SU-DHL-6 (cell line): Measurements from ENCODE around the gene HAPLN3.

Experiments
- H2AFZ ChIP-seq: fragments of 200-600 bp; sonication (generic); 2 replicates; pipeline ENCODE4 v1.6.1; 2014; ENCODE audit warnings: low read depth, mild to moderate bottlenecking, moderate library complexity, mixed read lengths, antibody characterized with exemption, low read length; ENCODE audit not compliant: severe bottlenecking
- H3F3A ChIP-seq: fragments of 200-600 bp; shearing (Covaris generic); 2 replicates; pipeline ENCODE4 v1.6.0; 2016; ENCODE audit warnings: antibody characterized with exemption, mild to moderate bottlenecking; ENCODE audit not compliant: insufficient read depth
- H3K27ac ChIP-seq: fragments of 200-600 bp; sonication (generic); 2 replicates; pipeline ENCODE4 v1.5.1; 2016; ENCODE audit warnings: low read depth, mild to moderate bottlenecking, low read length, moderate library complexity, mixed read lengths
- H3K27me3 ChIP-seq: fragments of 200-600 bp; sonication (generic), shearing (Covaris generic); 2 replicates; pipeline ENCODE4 v1.6.0; 2014; ENCODE audit warnings: mild to moderate bottlenecking, low read length
- H3K36me3 ChIP-seq: fragments of 200-600 bp; sonication (generic); 2 replicates; pipeline ENCODE4 v1.6.1; 2014; ENCODE audit warnings: mild to moderate bottlenecking, low read length, mixed read lengths
- H3K4me2 ChIP-seq: fragments of 300-600, 200-600 bp; shearing (Covaris generic), sonication (generic); 2 replicates; pipeline ENCODE4 v1.6.0; 2014; ENCODE audit warnings: low read length, low read depth, mild to moderate bottlenecking; ENCODE audit not compliant: poor library complexity, severe bottlenecking
- H3K4me3 ChIP-seq: fragments of 200-600 bp; sonication (generic); 2 replicates; pipeline ENCODE4 v1.5.1; 2014; ENCODE audit warnings: antibody characterized with exemption, low read length, mild to moderate bottlenecking, mixed read lengths; ENCODE audit not compliant: insufficient read depth, poor library complexity, severe bottlenecking
- H3K79me2 ChIP-seq: fragments of 200-600 bp; sonication (generic); 2 replicates; pipeline ENCODE4 v1.6.1; 2014; ENCODE audit warnings: mild to moderate bottlenecking, low read length, moderate library complexity; ENCODE audit not compliant: insufficient read depth
- H3K9ac ChIP-seq: fragments of 200-600 bp; sonication (generic); 2 replicates; pipeline ENCODE4 v1.7.0; 2014; ENCODE audit warnings: mild to moderate bottlenecking, low read length
- H3K9me2 ChIP-seq: fragments of 200-600 bp; sonication (generic); replicated peaks from 2 replicates; pipeline ENCODE4 v1.6.1; 2014; ENCODE audit warnings: low read length; ENCODE audit not compliant: insufficient read depth
- H3K9me3 ChIP-seq: fragments of 200-600 bp; sonication (generic); 2 replicates; pipeline ENCODE4 v1.6.1; 2014; ENCODE audit warnings: low read length, mixed read lengths; ENCODE audit not compliant: insufficient read depth
- H4K20me1 ChIP-seq: fragments of 200-600 bp; sonication (generic); 2 replicates; pipeline ENCODE4 v1.6.1; 2014; ENCODE audit warnings: low read depth, mild to moderate bottlenecking, antibody characterized with exemption, low read length, moderate library complexity, mixed read lengths
- EZH2phosphoT487 ChIP-seq: fragments of 200-600 bp; sonication (generic), shearing (Covaris generic); conservative IDR thresholded peaks from 2 replicates; pipeline ENCODE4 v1.6.1; 2018; ENCODE audit warnings: mild to moderate bottlenecking, antibody characterized with exemption, low read length, moderate library complexity, mixed read lengths
- TF ChIP-seq, protein P1 (sequence below): fragments of 200-600 bp; sonication (generic); IDR thresholded peaks from one replicate; pipeline ENCODE4 v1.5.1; 2017; ENCODE audit warnings: antibody characterized with exemption, mild to moderate bottlenecking, low read length, moderate library complexity; ENCODE audit not compliant: insufficient read depth, poor library complexity, severe bottlenecking

The HAPLN3 gene

DNA sequence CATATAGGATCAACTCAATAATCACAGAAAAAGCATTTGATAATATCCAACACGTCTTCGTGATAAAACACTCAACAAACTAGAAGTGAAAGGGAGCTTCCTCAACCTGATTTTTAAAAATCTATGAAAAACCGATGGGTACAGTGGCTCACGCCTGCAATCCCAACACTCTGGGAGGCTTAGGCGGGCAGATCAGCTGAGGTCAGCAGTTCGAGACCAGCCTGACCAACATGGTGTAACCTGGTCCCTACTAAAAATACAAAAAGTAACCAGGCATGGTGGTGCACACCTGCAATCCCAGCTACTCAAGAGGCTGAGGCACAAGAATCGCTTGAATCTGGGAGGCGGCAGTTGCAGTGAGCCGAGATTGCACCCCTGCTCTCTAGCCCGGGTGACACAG, 20.0 kb upstream of the HAPLN3 start:
- Histone ChIP-seq H3K9me3 (no peaks in the 10 kb centered on the region), H3K27ac (no peak overlapping the region), H4K20me1 (no peaks in the 10 kb centered on the region), H3F3A (no peaks in the 10 kb centered on the region), H3K4me2 (no peak overlapping the region), H3K27me3 (no peaks in the 10 kb centered on the region), H3K9ac (no peak overlapping the region), H3K4me3 (no peak overlapping the region), H2AFZ (no peak overlapping the region), H3K9me2 (no peaks in the 10 kb centered on the region), H3K36me3 (no peaks in the 10 kb centered on the region), H3K79me2 (no peaks in the 10 kb centered on the region)
- no peak for TF ChIP-seq EZH2phosphoT487
- TF ChIP-seq, protein P1, sequence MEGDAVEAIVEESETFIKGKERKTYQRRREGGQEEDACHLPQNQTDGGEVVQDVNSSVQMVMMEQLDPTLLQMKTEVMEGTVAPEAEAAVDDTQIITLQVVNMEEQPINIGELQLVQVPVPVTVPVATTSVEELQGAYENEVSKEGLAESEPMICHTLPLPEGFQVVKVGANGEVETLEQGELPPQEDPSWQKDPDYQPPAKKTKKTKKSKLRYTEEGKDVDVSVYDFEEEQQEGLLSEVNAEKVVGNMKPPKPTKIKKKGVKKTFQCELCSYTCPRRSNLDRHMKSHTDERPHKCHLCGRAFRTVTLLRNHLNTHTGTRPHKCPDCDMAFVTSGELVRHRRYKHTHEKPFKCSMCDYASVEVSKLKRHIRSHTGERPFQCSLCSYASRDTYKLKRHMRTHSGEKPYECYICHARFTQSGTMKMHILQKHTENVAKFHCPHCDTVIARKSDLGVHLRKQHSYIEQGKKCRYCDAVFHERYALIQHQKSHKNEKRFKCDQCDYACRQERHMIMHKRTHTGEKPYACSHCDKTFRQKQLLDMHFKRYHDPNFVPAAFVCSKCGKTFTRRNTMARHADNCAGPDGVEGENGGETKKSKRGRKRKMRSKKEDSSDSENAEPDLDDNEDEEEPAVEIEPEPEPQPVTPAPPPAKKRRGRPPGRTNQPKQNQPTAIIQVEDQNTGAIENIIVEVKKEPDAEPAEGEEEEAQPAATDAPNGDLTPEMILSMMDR = no peak

DNA sequence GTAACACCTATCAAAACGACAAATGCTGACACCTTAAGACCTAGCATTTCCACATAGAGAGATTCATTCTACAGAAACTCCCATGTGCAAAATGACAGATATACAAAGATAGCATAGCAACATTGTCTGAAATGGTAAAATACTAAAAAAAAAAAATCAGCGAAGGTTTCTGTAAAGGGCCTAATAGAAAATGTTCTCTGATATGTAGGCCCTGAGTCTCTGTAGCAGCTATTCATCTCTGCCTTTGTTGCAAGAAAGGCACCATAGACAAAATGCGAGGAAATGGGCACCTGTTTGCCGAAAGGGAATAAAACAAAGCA, 18.5 kb upstream of the HAPLN3 start:
- H2AFZ ChIP-seq = peak overlapping the region; percentile 96
- no peak for TF ChIP-seq EZH2phosphoT487
- TF ChIP-seq, protein P1 = no peak
- H3K9ac ChIP-seq = peak overlapping the region; percentile 66
- H3F3A ChIP-seq = no peaks in the 10 kb centered on the region
- H3K4me3 ChIP-seq = peak overlapping the region; percentile 64
- no peaks in the 10 kb centered on the region for H4K20me1 ChIP-seq
- H3K27ac ChIP-seq = peak overlapping the region; percentile 46
- H3K9me2 ChIP-seq = no peaks in the 10 kb centered on the region
- no peaks in the 10 kb centered on the region for H3K27me3 ChIP-seq
- H3K79me2 ChIP-seq = no peaks in the 10 kb centered on the region
- no peaks in the 10 kb centered on the region for H3K9me3 ChIP-seq
- peak overlapping the region; percentile 92 for H3K4me2 ChIP-seq
- no peaks in the 10 kb centered on the region for H3K36me3 ChIP-seq

DNA sequence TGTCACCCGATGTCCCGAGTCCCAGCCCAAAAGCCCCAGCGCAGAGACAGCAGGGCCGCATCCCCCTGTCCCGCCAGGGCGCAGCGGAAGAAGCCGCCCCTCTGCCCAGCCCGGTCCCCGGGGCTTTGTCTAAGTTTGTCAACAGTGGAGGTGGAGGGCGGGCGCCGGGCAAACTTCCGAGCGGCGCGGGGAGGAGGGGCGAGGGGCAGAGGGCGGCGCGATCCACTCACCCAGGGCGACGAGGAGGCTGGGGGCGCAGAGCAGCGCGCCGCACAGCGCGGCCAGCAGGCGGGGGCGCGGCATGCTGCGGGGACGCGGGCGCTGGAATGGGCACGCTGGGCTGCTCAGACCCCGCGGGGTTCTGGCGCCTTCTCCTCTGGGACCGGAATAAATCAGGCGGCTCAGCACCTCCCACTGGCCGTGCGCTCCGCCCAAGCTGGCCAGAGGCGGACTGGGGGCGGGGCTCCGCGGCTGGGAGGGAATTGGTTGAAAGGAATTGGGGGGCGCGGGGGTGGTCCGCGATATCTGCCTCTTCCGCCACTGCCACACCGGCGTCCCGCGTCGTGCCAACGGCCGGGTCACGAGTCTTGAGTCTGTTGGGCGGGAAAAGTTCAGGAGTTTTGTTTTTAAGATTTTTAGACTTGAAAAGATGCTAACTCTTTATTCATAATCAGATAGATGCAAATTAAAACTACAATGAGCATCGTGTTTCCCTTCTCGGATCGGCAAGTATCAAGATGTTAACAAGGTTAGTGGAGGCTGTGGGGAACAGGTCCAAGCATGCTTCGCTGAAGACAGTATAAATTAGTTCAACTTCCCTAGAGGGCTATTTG, 17.9 kb upstream of the HAPLN3 start, which contains the start of gene MFGE8:
Gene MFGE8, minus strand, starts transcription at position 363 of the 833 bp plus-strand sequence. Its CDS starts 60 bp downstream, at position 303.
- Histone ChIP-seq H4K20me1 (no peaks in the 10 kb centered on the region), H2AFZ (peak within 1 kb of the TSS; percentile 96), H3K4me3 (peak within 1 kb of the TSS; percentile 64), H3K9me2 (no peaks in the 10 kb centered on the region), H3K9ac (peak within 1 kb of the TSS; percentile 66), H3K36me3 (no peaks in the 10 kb centered on the region), H3F3A (no peaks in the 10 kb centered on the region), H3K27ac (peak within 1 kb of the TSS; percentile 46), H3K9me3 (no peaks in the 10 kb centered on the region), H3K4me2 (peak within 1 kb of the TSS; percentile 92), H3K27me3 (no peaks in the 10 kb centered on the region), H3K79me2 (no peaks in the 10 kb centered on the region)
- TF ChIP-seq, protein P1 = no peak
- no peak for TF ChIP-seq EZH2phosphoT487
